ENCODE measurements around the gene HUNK.

Gene HUNK

DNA sequence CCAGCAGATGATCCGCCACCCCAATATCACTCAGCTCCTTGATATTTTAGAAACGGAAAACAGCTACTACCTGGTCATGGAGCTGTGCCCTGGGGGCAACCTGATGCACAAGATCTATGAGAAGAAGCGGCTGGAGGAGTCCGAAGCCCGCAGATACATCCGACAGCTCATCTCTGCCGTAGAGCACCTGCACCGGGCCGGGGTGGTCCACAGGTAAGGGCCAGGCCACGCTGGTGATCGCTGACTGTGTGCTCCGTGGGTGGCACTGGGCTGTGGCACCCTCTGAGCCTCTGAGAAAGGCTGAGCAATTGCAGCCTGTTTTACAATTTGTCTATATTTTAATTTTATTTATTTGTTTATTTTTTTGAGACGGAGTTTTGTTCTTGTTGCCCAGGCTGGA is 51.7 kb downstream of the HUNK start:
- no peak for TF ChIP-seq CTCF (IDR thresholded peaks at IDR 0.05; ENCODE audit: extremely low read depth, insufficient read depth, missing control alignments)
- no peak for DNase-seq (ENCODE audit: low spot score)
- in situ Hi-C loops (cut with MboI; ENCODE audit: low pct_unique_long_range_greater_than_20kb, low sequenced_read_pairs, unreplicated experiment) = no loop called here

GRCh38 chr21:31926498-31926897 is 53.7 kb downstream of the HUNK start:
- in situ Hi-C loops (cut with MboI; ENCODE audit: low pct_unique_long_range_greater_than_20kb, low sequenced_read_pairs, unreplicated experiment) = no loop called here
- DNase-seq (ENCODE audit: low spot score) = no peak
- no peak for TF ChIP-seq CTCF (IDR thresholded peaks at IDR 0.05; ENCODE audit: extremely low read depth, insufficient read depth, missing control alignments)

- TF ChIP-seq CTCF (IDR thresholded peaks at IDR 0.05; ENCODE audit: extremely low read depth, insufficient read depth, missing control alignments) = no peak
- no peak for DNase-seq (ENCODE audit: low spot score)
- in situ Hi-C loops (cut with MboI; ENCODE audit: low pct_unique_long_range_greater_than_20kb, low sequenced_read_pairs, unreplicated experiment) = no loop called here
Measured at GRCh38 chr21:31927689-31928353, 55.0 kb downstream of the HUNK start.

GRCh38 chr21:31928656-31929055 is 55.8 kb downstream of the HUNK start:
- in situ Hi-C loops (cut with MboI; ENCODE audit: low pct_unique_long_range_greater_than_20kb, low sequenced_read_pairs, unreplicated experiment) = no loop called here
- DNase-seq (ENCODE audit: low spot score) = no peak
- TF ChIP-seq CTCF (IDR thresholded peaks at IDR 0.05; ENCODE audit: extremely low read depth, insufficient read depth, missing control alignments) = no peak

DNA sequence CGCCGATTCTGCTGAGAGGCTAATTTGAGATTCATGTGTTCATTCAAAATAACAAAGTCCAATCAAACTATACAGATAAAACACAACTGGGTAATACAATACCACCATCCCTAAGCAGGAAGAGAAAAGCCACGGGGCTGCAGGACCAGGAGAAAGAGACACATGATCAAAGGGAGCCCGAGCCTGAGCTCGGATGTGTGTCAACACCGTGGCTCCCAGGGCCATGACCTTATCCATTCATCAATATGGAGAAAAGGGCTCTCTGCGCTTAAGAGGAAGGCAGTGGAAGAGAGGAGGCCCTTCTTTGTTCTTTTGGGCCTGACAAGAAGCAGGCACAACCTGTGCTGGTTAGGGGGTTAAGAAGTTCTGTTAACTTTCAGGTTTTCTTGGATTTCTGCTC is 56.7 kb downstream of the HUNK start:
- DNase-seq (ENCODE audit: low spot score) = no peak
- in situ Hi-C loops (cut with MboI; ENCODE audit: low pct_unique_long_range_greater_than_20kb, low sequenced_read_pairs, unreplicated experiment) = no loop called here
- TF ChIP-seq CTCF (IDR thresholded peaks at IDR 0.05; ENCODE audit: extremely low read depth, insufficient read depth, missing control alignments) = no peak

DNA sequence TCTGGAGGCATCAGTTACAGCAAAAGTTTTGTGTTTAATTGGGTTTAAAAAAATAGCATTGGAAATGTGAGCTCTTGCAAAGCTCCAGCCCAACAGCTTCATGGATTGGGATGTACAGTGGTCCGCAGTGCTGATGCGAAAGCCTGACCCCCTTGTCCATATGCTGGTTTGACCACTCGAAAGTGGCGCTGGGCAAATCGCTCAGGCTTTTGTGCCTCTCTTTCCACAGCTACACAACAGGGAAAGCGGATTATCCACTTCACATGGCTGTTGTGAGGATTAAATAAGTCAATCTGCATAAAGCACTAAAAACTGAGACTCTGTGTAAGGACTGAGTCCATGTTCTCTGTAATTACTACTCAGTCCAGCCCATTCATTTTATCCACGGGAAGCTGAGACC is 57.2 kb downstream of the HUNK start:
- DNase-seq (ENCODE audit: low spot score) = no peak
- in situ Hi-C loops (cut with MboI; ENCODE audit: low pct_unique_long_range_greater_than_20kb, low sequenced_read_pairs, unreplicated experiment) = no loop called here
- TF ChIP-seq CTCF (IDR thresholded peaks at IDR 0.05; ENCODE audit: extremely low read depth, insufficient read depth, missing control alignments) = no peak
